ENCODE results near the gene ARMH3.

Gene ARMH3

GRCh38 chr10:102055647-102056419 lies at the start of gene ARMH3:
TSS of gene ARMH3 (minus strand) at chr10:102056173. CDS start at chr10:102040114, 16,059 bp downstream.
- peak; percentile 97 for DNase-seq

- no peak for DNase-seq
Measured at GRCh38 chr10:102102421-102102820, 46.4 kb upstream of the ARMH3 start.

GRCh38 chr10:102101152-102101551 lies 45.2 kb upstream of the ARMH3 start:
- peak; percentile 3 for DNase-seq

DNA sequence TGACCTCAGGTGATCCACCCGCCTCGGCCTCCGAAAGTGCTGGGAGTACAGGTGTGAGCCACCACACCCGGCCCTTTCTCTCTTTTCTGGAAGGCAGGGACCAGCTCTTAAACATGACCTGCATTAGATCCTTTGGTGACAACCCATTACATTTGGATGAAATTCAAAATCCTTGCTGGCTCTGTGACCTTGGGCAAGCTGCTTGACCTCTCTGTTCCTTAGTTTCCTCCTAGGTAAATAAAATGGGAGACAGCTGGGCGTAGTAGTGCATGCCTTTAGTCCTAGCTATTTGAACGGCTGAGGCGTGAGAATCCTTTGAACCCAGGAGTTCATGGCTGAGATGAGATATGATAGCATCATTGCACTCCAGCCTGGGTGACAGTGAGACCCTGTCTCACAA lies 40.5 kb upstream of the ARMH3 start:
- no peak for DNase-seq

DNA sequence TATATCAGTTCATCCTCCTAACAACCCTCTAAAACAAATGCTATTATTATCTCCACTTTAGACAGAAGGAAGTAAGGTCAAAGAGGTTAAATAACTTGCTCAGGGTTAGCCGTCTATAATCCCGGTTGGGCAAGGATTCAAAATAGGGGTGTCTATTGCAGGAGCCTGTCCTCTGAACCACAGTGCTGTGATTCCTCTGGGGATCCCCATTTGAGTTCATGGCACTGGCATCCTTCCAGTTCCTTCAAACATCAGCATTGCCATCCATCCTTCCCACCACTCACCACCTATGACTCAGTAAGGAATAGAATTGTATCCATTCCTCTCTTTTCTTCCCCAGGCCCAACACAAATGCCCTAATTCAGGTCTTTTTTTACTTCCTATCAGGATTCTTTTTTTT lies 34.8 kb upstream of the ARMH3 start:
- DNase-seq, result no peak

DNA sequence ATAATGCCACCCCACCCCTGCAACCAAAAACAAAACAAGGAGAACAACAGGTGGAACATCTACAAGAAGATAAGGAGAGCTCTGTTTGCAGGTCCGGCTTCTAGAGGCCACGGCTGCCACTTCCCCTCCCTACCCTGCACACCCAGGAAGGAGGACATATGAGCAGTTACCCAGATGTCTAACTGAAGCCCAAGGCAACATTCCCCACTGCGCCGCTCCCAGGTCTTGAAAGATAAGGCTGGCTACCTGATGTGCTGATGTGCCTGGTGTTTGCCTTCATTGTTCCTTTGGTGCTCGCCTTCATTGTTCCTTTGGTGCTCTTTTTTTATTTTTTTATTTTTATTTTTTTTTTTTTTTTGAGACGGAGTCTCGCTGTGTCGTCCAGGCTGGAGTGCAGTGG lies 30.2 kb upstream of the ARMH3 start:
- DNase-seq, result no peak

DNA sequence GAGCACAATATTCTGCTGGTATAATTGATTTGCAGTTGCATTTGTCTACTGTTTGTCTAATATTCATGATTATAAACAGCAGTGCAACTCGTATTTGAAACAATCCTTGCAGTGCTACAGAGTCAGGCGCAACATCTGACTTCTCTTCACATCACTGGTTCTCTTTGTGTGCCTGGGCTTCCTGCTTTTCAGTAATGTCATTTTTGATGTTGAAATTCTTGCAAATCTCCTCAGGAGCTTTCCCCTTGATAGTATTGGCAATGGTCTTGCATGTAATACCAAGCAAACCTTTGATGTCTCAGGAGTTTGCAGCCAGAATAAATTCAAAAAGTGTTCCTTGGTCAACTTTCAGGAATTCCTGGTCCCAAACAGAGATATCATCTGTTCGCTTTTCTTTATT lies 29.4 kb upstream of the ARMH3 start:
- DNase-seq, result no peak

DNA sequence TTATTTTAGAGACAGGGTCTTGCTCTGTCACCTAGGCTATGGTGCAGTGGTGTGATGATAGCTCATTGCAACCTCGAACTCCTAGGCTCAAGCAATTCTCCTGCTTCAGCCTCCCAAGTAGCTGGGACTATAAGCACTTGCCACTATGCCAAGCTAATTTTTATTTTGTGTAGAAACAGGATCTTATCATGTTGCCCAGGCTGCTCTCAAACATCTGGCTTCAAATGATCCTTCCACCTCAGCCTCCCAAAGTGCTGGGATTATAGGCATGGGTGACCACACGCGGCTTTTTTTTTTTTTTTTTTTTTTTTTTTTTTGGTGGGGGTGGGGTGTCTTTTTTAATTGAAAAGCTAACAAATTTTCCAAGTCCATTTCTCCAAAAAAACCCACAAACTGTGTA lies 27.6 kb upstream of the ARMH3 start:
- no peak for DNase-seq

GRCh38 chr10:102072673-102073527 lies 16.9 kb upstream of the ARMH3 start:
- peak; percentile 73 for DNase-seq

DNA sequence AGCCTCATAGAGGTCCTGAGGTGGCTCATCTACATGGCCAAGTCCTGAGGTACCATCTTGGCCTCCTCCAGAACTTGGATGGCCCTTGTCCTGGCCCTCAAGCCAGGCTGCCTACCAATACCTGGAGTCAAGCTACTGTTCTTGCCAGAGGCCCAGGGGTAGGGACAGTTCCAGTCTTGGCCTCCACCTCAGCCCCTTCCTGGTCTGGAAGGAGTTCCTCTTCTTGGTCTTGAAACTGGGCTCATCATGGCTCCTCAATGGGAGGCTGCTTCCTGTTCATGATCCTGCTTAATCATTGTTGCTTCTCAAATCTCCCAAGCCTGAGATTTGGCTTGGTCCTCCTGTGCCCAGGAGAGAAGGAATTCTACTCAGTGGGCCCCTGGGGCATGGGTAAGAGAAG lies 13.1 kb upstream of the ARMH3 start:
- no peak for DNase-seq

DNA sequence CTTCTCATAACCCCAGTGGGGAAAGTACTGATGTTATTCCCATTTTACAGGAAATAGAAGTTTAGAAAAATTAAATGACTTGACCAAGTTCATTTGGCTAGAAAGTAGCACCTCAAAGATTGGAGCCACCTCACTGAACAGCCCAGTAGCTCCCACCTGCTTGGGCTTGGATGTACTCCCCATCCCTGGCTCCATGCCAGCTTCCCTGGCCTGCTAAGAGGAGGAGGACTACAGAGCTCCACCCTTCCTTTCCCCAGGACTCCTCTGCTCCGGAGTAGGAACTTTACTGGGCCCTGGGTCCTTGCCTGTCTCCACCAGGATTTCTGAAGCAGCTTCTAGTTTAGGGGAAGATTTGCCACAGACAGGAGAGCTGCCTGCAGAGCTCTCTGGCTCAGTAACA lies 12.2 kb upstream of the ARMH3 start:
- DNase-seq, result peak; percentile 73

DNA sequence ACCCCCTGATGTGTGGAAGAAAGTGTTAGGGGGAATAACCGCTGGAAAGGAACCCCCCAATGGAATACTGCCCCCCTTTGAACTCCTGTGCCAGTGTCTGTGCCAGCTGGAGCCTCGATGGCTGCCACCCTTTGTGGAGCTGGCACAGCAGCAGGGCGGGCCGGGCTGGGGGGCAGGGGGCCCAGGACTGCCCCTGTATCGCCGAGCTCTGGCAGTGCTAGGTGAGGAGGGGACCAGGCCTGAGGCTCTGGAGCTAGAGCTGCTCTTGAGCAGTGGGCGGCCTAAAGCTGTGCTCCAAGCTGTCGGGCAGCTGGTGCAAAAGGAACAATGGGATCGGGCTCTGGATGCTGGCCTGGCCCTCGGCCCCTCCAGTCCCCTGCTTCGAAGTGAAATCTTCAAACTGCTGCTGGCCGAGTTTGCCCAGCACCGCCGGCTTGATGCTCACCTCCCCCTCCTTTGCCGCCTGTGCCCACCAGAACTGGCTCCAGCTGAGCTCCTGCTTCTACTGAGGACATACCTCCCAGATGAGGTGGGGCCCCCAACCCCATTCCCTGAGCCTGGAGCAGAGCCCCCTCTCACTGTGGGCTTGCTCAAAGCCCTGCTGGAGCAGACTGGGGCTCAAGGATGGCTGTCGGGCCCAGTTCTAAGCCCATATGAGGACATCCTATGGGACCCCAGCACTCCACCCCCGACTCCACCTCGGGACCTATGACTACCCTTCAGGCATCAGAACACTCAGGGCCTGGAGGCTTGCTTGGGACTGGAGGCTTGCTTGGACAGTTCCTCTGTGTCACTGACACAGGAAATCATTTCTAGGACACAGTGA lies 11.3 kb upstream of the ARMH3 start:
- DNase-seq, result no peak

- DNase-seq, result peak; percentile 6
Measured at GRCh38 chr10:102066399-102067088, 10.6 kb upstream of the ARMH3 start.

DNA sequence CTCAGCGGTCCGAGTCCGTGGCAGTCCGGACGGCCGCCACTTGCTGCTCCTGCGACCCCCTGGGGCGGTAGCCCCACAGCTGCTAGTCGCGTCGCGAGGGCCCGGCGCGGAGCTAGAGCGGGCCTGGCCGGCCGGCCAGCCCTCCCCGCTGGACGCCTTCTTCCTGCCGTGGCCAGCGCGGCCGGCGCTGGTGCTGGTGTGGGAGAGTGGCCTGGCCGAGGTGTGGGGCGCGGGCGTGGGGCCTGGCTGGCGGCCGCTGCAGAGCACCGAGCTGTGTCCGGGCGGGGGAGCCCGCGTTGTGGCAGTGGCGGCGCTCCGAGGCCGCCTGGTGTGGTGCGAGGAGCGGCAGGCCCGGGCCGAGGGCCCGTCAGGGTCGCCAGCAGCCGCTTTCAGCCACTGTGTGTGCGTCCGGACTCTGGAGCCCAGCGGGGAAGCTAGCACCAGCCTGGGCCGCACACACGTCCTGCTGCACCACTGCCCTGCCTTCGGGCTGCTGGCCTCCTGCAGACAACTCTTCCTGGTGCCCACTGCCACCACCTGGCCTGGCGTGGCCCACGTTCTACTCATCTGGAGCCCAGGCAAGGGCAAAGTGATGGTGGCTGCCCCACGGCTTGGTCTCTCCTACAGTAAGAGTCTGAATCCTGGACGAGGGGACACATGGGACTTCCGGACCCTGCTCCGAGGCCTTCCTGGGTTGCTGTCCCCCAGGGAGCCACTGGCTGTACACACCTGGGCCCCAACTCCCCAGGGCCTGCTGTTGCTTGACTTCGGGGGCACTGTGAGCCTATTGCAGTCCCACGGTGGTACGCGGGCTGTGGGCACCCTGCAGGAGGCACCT lies 9.8 kb upstream of the ARMH3 start:
- peak; percentile 50 for DNase-seq

GRCh38 chr10:102064868-102065560 lies 9.0 kb upstream of the ARMH3 start, which contains the start of gene HPS6:
TSS of gene HPS6 (plus strand) at chr10:102065349. CDS start at chr10:102065475, 126 bp downstream.
- DNase-seq, result peak; percentile 91

DNA sequence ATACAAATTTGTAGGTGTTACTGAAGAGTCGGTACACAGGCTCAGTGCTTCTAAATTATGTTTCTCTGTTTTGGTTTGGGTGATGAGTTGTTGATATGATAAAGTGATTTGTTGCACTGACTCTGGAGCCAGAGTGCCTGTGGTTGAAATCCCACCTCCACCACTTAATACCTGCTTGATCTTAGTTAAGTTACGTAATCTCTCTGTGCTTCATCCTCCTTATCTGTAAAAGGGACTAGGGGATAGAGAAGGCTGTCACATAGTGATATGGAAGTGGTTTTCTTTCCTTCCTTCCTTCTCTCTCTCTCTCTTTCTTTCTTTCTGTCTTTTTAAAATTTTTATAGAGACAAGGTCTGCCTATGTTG lies 8.5 kb upstream of the ARMH3 start:
- no peak for DNase-seq

- no peak for DNase-seq
Measured at GRCh38 chr10:102059987-102060386, 4.0 kb upstream of the ARMH3 start.

GRCh38 chr10:102054881-102055646 lies 909 bp downstream of the ARMH3 start:
- peak; percentile 57 for DNase-seq

- DNase-seq, result no peak
Measured at GRCh38 chr10:102046095-102046494, 9.9 kb downstream of the ARMH3 start.

GRCh38 chr10:102045292-102045691 lies 10.7 kb downstream of the ARMH3 start:
- no peak for DNase-seq
